Loucy (cell line): ENCODE measurements around the gene CACNB2.

ENCODE experiments used
- H2AFZ ChIP-seq: fragments of 200-600 bp; sonication (generic); 2 replicates; pipeline ENCODE4 v1.6.0; 2016; ENCODE audit warnings: antibody characterized with exemption, mild to moderate bottlenecking, low read length, moderate library complexity
- H3F3A ChIP-seq: fragments of 200-600 bp; 2 replicates; pipeline ENCODE4 v1.6.0; 2016; ENCODE audit warnings: antibody characterized with exemption, low read depth, mild to moderate bottlenecking
- H3K27me3 ChIP-seq: fragments of 200-600 bp; sonication (generic); 2 replicates; pipeline ENCODE4 v1.6.1; 2014; ENCODE audit warnings: low read length, mild to moderate bottlenecking; ENCODE audit not compliant: insufficient read depth, poor library complexity, severe bottlenecking
- H3K36me3 ChIP-seq: fragments of 200-600 bp; sonication (generic); 2 replicates; pipeline ENCODE4 v1.6.1; 2016; ENCODE audit warnings: low read length; ENCODE audit not compliant: insufficient read depth
- H3K4me1 ChIP-seq: fragments of 200-600 bp; sonication (generic); 2 replicates; pipeline ENCODE4 v1.5.1; 2014; ENCODE audit warnings: low read length, mild to moderate bottlenecking; ENCODE audit not compliant: insufficient read depth, poor library complexity, severe bottlenecking
- H3K4me2 ChIP-seq: fragments of 200-600 bp; sonication (generic); 2 replicates; pipeline ENCODE4 v1.6.0; 2014; ENCODE audit warnings: antibody characterized with exemption, low read length, low read depth, mild to moderate bottlenecking; ENCODE audit not compliant: poor library complexity, severe bottlenecking
- H3K4me3 ChIP-seq: fragments of 200-600 bp; sonication (generic); 2 replicates; pipeline ENCODE4 v1.5.1; 2014; ENCODE audit warnings: low read length, mild to moderate bottlenecking, mixed read lengths; ENCODE audit not compliant: poor library complexity, severe bottlenecking
- H3K79me2 ChIP-seq: fragments of 200-600 bp; sonication (generic); 2 replicates; pipeline ENCODE4 v1.6.1; 2014; ENCODE audit warnings: low read length; ENCODE audit not compliant: insufficient read depth
- H3K9ac ChIP-seq: fragments of 200-600 bp; sonication (generic); 2 replicates; pipeline ENCODE4 v1.6.0; 2014; ENCODE audit warnings: mild to moderate bottlenecking, low read depth, low read length, moderate library complexity; ENCODE audit not compliant: poor library complexity, severe bottlenecking
- H3K9me2 ChIP-seq: fragments of 200-600 bp; sonication (generic); replicated peaks from 2 replicates; pipeline ENCODE4 v1.6.1; 2016; ENCODE audit warnings: low read depth, low read length, mixed read lengths
- H3K9me3 ChIP-seq: fragments of 200-600 bp; sonication (generic); 2 replicates; pipeline ENCODE4 v1.6.1; 2014; ENCODE audit warnings: mild to moderate bottlenecking, antibody characterized with exemption, low read length, low read depth; ENCODE audit not compliant: insufficient read depth
- H4K20me1 ChIP-seq: fragments of 200-600 bp; sonication (generic); 2 replicates; pipeline ENCODE4 v1.6.0; 2014; ENCODE audit warnings: antibody characterized with exemption, low read length, mild to moderate bottlenecking; ENCODE audit not compliant: insufficient read depth, poor library complexity, severe bottlenecking
- EZH2phosphoT487 ChIP-seq: fragments of 200-600 bp; IDR thresholded peaks from 2 replicates; pipeline ENCODE4 v1.6.1; 2018; ENCODE audit warnings: antibody characterized with exemption, mild to moderate bottlenecking, moderate library complexity, borderline replicate concordance
- TF ChIP-seq, protein P1 (sequence below): fragments of 200-600 bp; sonication (generic); conservative IDR thresholded peaks from 2 replicates; pipeline ENCODE4 v1.5.1; 2014; ENCODE audit warnings: mild to moderate bottlenecking, antibody characterized with exemption, low read length

Gene CACNB2

GRCh38 chr10:18571780-18572179 lies 431.6 kb downstream of the CACNB2 start:
- Histone ChIP-seq H3K4me3 (no peak overlapping the region), H3K9ac (no peak overlapping the region), H3K9me2 (no peaks in the 10 kb centered on the region), H3K4me2 (no peak overlapping the region), H3F3A (no peaks in the 10 kb centered on the region), H3K4me1 (no peaks in the 10 kb centered on the region), H3K27me3 (no peaks in the 10 kb centered on the region), H3K9me3 (peaks cover 11% of the 10 kb centered on the region), H3K79me2 (no peaks in the 10 kb centered on the region), H4K20me1 (no peaks in the 10 kb centered on the region), H2AFZ (no peak overlapping the region), H3K36me3 (peaks cover 9% of the 10 kb centered on the region; the same call in 1 of the 2 replicates)
- no peak for TF ChIP-seq EZH2phosphoT487
- TF ChIP-seq, protein P1, sequence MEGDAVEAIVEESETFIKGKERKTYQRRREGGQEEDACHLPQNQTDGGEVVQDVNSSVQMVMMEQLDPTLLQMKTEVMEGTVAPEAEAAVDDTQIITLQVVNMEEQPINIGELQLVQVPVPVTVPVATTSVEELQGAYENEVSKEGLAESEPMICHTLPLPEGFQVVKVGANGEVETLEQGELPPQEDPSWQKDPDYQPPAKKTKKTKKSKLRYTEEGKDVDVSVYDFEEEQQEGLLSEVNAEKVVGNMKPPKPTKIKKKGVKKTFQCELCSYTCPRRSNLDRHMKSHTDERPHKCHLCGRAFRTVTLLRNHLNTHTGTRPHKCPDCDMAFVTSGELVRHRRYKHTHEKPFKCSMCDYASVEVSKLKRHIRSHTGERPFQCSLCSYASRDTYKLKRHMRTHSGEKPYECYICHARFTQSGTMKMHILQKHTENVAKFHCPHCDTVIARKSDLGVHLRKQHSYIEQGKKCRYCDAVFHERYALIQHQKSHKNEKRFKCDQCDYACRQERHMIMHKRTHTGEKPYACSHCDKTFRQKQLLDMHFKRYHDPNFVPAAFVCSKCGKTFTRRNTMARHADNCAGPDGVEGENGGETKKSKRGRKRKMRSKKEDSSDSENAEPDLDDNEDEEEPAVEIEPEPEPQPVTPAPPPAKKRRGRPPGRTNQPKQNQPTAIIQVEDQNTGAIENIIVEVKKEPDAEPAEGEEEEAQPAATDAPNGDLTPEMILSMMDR, result no peak

- H2AFZ ChIP-seq, result no peak overlapping the region
- no peak overlapping the region for H3K4me2 ChIP-seq
- peaks cover 17% of the 10 kb centered on the region; the same call in 1 of the 2 replicates for H3K36me3 ChIP-seq
- H3K9me2 ChIP-seq, result no peaks in the 10 kb centered on the region
- no peaks in the 10 kb centered on the region for H3F3A ChIP-seq
- TF ChIP-seq EZH2phosphoT487, result no peak
- TF ChIP-seq, protein P1, result no peak
- H3K4me3 ChIP-seq, result no peak overlapping the region
- no peaks in the 10 kb centered on the region for H3K4me1 ChIP-seq
- no peak overlapping the region for H3K9ac ChIP-seq
- no peaks in the 10 kb centered on the region for H3K27me3 ChIP-seq
- peaks cover 7% of the 10 kb centered on the region for H3K9me3 ChIP-seq
- no peaks in the 10 kb centered on the region for H4K20me1 ChIP-seq
- H3K79me2 ChIP-seq, result no peaks in the 10 kb centered on the region
These were observed 432.8 kb downstream of the CACNB2 start for GRCh38 chr10:18572959-18573561.

GRCh38 chr10:18576586-18576985 lies 436.4 kb downstream of the CACNB2 start:
- H3K4me3 ChIP-seq, result no peak overlapping the region
- H3K9me2 ChIP-seq, result no peaks in the 10 kb centered on the region
- H3K79me2 ChIP-seq, result no peaks in the 10 kb centered on the region
- H3K9ac ChIP-seq, result no peak overlapping the region
- H3K9me3 ChIP-seq, result peaks cover 3% of the 10 kb centered on the region; the same call in 1 of the 2 replicates
- H3K4me1 ChIP-seq, result peaks cover 17% of the 10 kb centered on the region
- H3K27me3 ChIP-seq, result no peaks in the 10 kb centered on the region
- H3K4me2 ChIP-seq, result no peak overlapping the region
- H3K36me3 ChIP-seq, result peaks cover 24% of the 10 kb centered on the region; the same call in 1 of the 2 replicates
- no peak overlapping the region for H2AFZ ChIP-seq
- TF ChIP-seq EZH2phosphoT487, result no peak
- TF ChIP-seq, protein P1, result no peak
- H4K20me1 ChIP-seq, result no peaks in the 10 kb centered on the region
- no peaks in the 10 kb centered on the region for H3F3A ChIP-seq
